NOMO-1 treated with dmso at 0.1 percent for 144 hours (cell line): ENCODE measurements around the gene CREB3L1.

Source experiments
- DNase-seq: peaks from one replicate; lab custom pipeline; 2025; ENCODE audit not compliant: unreplicated experiment; lab: John Stamatoyannopoulos, UW

The CREB3L1 gene

DNA sequence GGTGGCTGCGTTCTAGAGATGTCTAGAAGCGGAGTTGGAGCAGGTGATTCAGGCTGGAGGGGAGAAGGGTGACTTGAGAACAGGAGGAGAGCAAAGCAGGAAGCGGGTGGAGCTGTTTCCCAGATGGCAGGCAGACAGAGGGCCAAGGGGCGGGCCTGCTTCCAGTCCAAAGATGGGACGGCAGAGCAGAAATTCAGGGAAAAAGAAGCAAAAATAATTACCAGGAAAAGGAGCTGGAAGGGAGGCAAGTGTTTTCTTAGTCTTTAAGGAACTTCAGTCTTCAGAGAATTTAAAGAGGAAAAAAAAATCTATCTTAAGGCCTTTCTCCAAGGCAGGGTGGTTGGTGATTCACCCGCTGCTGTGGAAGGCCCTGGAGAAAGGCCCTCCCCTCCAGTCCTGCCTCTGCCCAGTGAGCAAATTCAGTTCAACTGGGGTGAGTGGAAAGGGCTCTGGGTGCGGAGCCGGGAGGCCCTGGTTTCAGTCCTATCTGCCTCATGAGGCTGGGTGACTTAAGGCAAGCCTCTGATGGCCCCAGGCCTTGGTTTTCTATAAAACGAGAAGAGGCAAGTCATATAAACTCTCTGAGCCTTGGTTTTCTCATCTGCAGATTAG, 4.5 kb upstream of the CREB3L1 start:
- DNase-seq = no peak

- DNase-seq = no peak
These were observed 3.8 kb upstream of the CREB3L1 start for GRCh38 chr11:46273511-46274205.

GRCh38 chr11:46275964-46276641, 1.4 kb upstream of the CREB3L1 start:
- DNase-seq = no peak

DNA sequence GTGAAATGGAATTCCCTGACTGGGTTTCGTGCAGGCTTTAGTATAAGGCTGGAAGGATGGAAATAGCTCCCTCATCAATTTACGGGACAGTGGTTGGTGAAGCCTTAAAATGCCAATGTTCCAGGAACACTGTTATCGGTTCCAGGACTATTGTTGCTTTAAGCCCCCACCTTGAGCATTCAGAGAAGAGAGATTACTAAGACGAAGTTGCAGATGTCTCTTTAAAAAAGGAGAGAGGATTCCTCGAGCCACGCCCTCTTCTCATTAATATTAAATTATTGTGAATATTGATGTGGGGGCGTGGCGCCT, 195 bp upstream of the CREB3L1 start:
- DNase-seq = no peak

DNA sequence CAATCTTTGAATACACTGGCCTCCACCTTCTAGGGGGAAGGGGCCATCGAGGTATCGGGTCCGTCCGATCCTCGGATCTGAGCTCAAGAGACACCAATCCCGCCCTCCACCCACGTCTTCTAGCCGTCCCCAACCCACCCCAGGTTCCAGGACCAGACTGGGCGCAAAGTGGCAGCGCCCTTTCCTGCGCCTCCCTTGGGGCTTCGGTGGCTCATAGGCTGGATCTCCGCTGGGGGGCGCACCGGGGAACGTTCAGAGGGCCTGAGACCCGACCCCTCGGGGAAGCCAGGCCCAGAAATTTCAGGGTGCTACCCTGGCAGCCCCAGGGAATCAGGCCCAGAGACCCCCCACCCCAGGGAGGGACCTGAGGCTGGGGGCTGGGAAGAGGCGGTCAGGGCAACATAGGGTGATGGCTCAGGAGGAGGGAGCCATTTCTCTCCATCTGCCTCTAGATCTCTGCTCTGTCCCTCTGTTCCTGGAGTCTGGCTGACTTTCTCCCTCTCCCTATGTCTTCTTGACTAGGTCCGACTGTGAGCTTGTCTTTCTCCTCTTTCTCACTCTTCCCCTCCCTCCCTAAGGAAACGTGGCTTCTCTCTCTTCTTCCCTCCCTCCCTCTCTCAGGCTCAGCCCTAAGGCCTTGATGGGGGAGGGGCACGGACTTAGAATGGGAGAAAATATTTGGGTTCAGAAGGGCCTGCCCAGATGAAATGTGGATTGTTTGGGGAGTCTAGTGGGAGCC, 1.1 kb downstream of the CREB3L1 start:
- DNase-seq = no peak

- DNase-seq = no peak
These were observed 2.0 kb downstream of the CREB3L1 start for GRCh38 chr11:46279126-46280099.

- DNase-seq = no peak
These were observed 3.2 kb downstream of the CREB3L1 start for GRCh38 chr11:46280706-46281105.

- no peak for DNase-seq
These were observed 3.9 kb downstream of the CREB3L1 start for GRCh38 chr11:46281371-46281831.

DNA sequence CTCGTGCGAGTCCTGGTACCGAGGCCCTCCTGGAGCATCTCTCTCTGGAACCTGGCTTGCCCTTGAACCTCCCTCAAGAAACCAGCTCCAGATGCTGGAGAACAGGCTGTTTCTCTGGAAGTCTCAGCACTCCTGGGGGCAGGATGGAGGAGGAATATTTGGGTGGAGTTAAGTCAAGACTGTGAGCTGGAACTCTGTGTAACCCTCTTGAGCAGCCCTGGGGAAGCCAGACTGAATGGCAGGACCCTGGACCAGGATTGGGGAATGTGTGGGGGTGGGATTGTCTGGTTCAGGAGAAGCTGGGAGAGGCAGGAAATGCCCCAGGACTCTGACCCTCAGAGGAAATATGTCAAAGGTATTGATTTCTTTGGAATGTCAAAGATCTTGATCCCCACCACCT, 7.7 kb downstream of the CREB3L1 start:
- DNase-seq = no peak

- DNase-seq = no peak
These were observed 8.2 kb downstream of the CREB3L1 start for GRCh38 chr11:46285594-46286033.

DNA sequence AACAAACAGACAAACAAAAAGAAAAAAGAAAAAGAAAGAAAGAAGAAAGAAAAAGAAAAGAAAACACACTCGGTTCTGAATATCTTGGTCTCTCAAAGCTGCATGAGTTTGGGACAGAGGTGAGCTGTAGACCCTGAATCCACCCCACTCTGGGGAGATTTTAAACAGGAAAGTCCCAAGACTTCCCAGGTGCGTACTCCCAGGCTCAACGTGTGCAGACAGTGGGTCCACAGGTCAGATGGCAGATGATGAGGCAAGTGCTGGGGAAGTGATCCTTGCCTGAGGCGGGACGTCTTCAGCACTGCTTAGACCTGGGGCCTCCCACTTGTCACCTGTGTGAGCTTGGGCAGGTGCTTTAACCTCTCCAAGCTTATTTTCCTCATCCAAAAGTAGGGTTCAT, 9.3 kb downstream of the CREB3L1 start:
- no peak for DNase-seq

DNA sequence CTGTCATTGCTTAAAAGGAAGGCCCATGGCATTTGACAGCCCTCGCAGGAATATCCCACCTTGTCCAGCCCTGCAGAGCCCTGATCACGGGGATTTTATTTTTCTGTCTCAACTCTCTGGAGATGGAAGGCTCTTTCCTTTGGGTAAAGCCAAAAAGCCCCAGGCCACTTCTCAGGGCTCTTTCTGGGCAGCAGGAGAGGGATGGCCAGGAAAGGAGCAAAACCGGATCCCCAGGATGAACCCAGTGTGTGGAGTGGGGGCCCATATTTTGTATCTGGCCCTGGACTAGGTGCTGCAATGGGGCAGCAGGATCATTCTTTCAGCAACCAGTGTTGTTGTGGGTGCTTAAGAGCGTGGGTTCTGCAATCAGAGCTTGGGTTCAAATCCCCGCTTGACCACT, 11.0 kb downstream of the CREB3L1 start:
- DNase-seq = no peak

- no peak for DNase-seq
These were observed 12.5 kb downstream of the CREB3L1 start for GRCh38 chr11:46290011-46290410.

- DNase-seq = no peak
These were observed 13.3 kb downstream of the CREB3L1 start for GRCh38 chr11:46290598-46291309.

GRCh38 chr11:46291441-46292150, 14.1 kb downstream of the CREB3L1 start:
- no peak for DNase-seq

DNA sequence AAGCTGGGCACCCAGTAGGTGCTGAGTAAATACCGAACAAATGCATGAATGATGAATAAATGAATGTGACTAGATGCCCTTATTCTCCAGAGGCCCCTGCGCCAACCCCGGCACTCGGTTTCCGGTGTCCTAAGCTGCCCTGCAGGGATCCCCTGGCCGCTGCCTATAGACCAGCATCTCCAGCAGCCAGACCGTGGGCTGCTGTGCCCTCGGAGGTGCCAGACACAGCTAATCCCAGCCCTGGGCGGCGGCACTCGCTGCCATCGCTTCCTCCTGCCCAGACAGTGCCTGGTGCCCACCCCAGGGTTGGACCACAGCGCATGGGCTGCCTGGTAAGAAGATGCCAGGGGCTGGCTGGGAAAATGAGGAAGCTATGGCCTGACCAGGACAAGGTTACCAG, 15.6 kb downstream of the CREB3L1 start:
- DNase-seq = no peak

- DNase-seq = no peak
These were observed 16.2 kb downstream of the CREB3L1 start for GRCh38 chr11:46293641-46294103.

GRCh38 chr11:46294365-46295309, 17.2 kb downstream of the CREB3L1 start:
- no peak for DNase-seq
